Endothelial cell of umbilical vein (primary cell): ENCODE results near the gene CACNA1B. TPM values are rescaled to one million over a fixed set of nuclear protein-coding genes. Genes with fewer than 3 reads are reported as not detected.

Experiments used
- BruUV-seq: library from RNA; stranded (reverse); fragments of 400-500 nt; replicated peaks from 2 replicates; lab custom pipeline; 2021; lab: Mats Ljungman, UMichigan
- CTCF ChIA-PET: fragments of 300-600, 350-600 bp; sonication (Branson Sonifier 250); formaldehyde crosslinking; loops from one replicate; lab custom pipeline; 2021; ENCODE audit warnings: antibody characterized with exemption, inconsistent platforms; lab: Charles Lee
- POLR2A ChIA-PET: fragments of 300-600, 350-600 bp; sonication (Branson Sonifier 250); formaldehyde crosslinking; loops from one replicate; lab custom pipeline; 2021; ENCODE audit warnings: antibody characterized with exemption, inconsistent platforms; lab: Charles Lee
- DNase-seq: peaks from one replicate; pipeline ENCODE4 v3.0.0-alpha.2; 2011; ENCODE audit warnings: low read depth, low spot score
- FAIRE-seq: peaks from 2 replicates; lab custom pipeline; 2011; peaks lifted over from hg19 to GRCh38; lab: Jason Lieb, UNC
- H2AFZ ChIP-seq: 2 replicates; pipeline ENCODE4 v1.6.0; 2012; ENCODE audit warnings: low read depth, low read length, control low read depth, inconsistent platforms
- H3K27ac ChIP-seq: 2 replicates; pipeline ENCODE4 v1.5.1; 2011; ENCODE audit warnings: low read depth, mild to moderate bottlenecking, control low read depth, low read length, moderate library complexity; ENCODE audit not compliant: insufficient read depth
- H3K27me3 ChIP-seq, 2 experiments: 2 replicates each; pipeline versions ENCODE4 v1.6.0 to v1.6.1; 2011; ENCODE audit warnings: low read length in 2 of 2, mixed read lengths in 1 of 2; ENCODE audit not compliant: control insufficient read depth in 2 of 2, insufficient read depth in 2 of 2
- H3K36me3 ChIP-seq, 2 experiments: 2 replicates in 1 of 2; 3 replicates in 1 of 2; pipeline ENCODE4 v1.5.1; 2011; ENCODE audit warnings: low read length in 2 of 2, mild to moderate bottlenecking in 1 of 2, moderate library complexity in 1 of 2; ENCODE audit not compliant: control insufficient read depth in 2 of 2, insufficient read depth in 2 of 2; ENCODE audit errors: extremely low read depth in 1 of 2
- H3K4me1 ChIP-seq: 3 replicates; pipeline ENCODE4 v1.5.1; 2011; ENCODE audit warnings: mild to moderate bottlenecking, low read length; ENCODE audit not compliant: control insufficient read depth, insufficient read depth; ENCODE audit errors: extremely low read depth
- H3K4me2 ChIP-seq: 2 replicates; pipeline ENCODE4 v1.6.1; 2011; ENCODE audit warnings: low read length, control low read depth, mixed read lengths; ENCODE audit not compliant: insufficient read depth
- H3K4me3 ChIP-seq, 3 experiments: fragments of 200-600 bp in 1 of 3; sonication (generic), shearing (Covaris generic) in 1 of 3; replicated peaks in 1 of 3; 2 replicates each; pipeline ENCODE4 v1.5.1; 2011 to 2016; ENCODE audit warnings: control low read depth in 3 of 3, low read length in 3 of 3, mild to moderate bottlenecking in 2 of 3, inconsistent platforms in 1 of 3, low read depth in 1 of 3, moderate library complexity in 1 of 3; ENCODE audit not compliant: insufficient read depth in 1 of 3
- H3K79me2 ChIP-seq: 2 replicates; pipeline ENCODE4 v1.6.0; 2012; ENCODE audit warnings: low read length, inconsistent platforms; ENCODE audit not compliant: control insufficient read depth, insufficient read depth
- H3K9ac ChIP-seq: replicated peaks from 2 replicates; pipeline ENCODE3; 2011; ENCODE audit warnings: low read length, control low read depth; ENCODE audit not compliant: insufficient read depth; ENCODE audit errors: extremely low read depth
- H3K9me1 ChIP-seq: replicated peaks from 3 replicates; pipeline ENCODE4 v1.6.0; 2011; ENCODE audit warnings: mild to moderate bottlenecking, low read length; ENCODE audit not compliant: control insufficient read depth, insufficient read depth; ENCODE audit errors: extremely low read depth
- H3K9me3 ChIP-seq: replicated peaks from 2 replicates; pipeline ENCODE4 v1.5.1; 2012; ENCODE audit warnings: low read length, inconsistent platforms; ENCODE audit not compliant: control insufficient read depth, insufficient read depth
- H4K20me1 ChIP-seq: replicated peaks from 2 replicates; pipeline ENCODE3; 2011; ENCODE audit warnings: mild to moderate bottlenecking, low read length; ENCODE audit not compliant: control insufficient read depth, insufficient read depth; ENCODE audit errors: extremely low read depth
- EZH2 ChIP-seq: IDR thresholded peaks from 2 replicates; pipeline ENCODE4 v1.6.1; 2012; ENCODE audit warnings: borderline replicate concordance, low read depth, mild to moderate bottlenecking, moderate library complexity, low read length, inconsistent platforms; ENCODE audit not compliant: severe bottlenecking
- FOS ChIP-seq: IDR thresholded peaks from 2 replicates; pipeline ENCODE4 v1.6.1; 2011; ENCODE audit warnings: mild to moderate bottlenecking, low read length, moderate library complexity, borderline replicate concordance; ENCODE audit not compliant: insufficient read depth
- GATA2 ChIP-seq: IDR thresholded peaks from 2 replicates; pipeline ENCODE4 v1.7.0; 2011; ENCODE audit warnings: low read depth, mild to moderate bottlenecking, moderate library complexity, mixed read lengths, low read length; ENCODE audit not compliant: insufficient read length, insufficient read depth
- JUN ChIP-seq: IDR thresholded peaks from 2 replicates; pipeline ENCODE4 v1.6.1; 2011; ENCODE audit warnings: borderline replicate concordance, low read depth; ENCODE audit not compliant: insufficient read length, insufficient read depth
- MYC ChIP-seq: IDR thresholded peaks from one replicate; pipeline ENCODE4 v1.6.1; 2011; ENCODE audit warnings: mild to moderate bottlenecking, low read depth, low read length
- POLR2A ChIP-seq: IDR thresholded peaks from 2 replicates; pipeline ENCODE4 v1.6.1; 2012; ENCODE audit warnings: low read depth, mild to moderate bottlenecking, control low read depth, low read length
- POLR2AphosphoS5 ChIP-seq: IDR thresholded peaks from 2 replicates; pipeline ENCODE4 v1.6.1; 2012; ENCODE audit warnings: low read depth, mild to moderate bottlenecking, control low read depth, low read length, moderate library complexity; ENCODE audit not compliant: insufficient read depth
- dilution Hi-C: fragments of 300-500 bp; cut with MboI; formaldehyde crosslinking; loops from one replicate; pipeline ENCODE4 v1.15.0; 2019; ENCODE audit warnings: low sequenced_read_pairs; ENCODE audit not compliant: extremely low pct_ligation_motif_present
- intact Hi-C: fragments of 100-400 bp; cut with micrococcal nuclease; formaldehyde crosslinking; loops from one replicate; pipeline ENCODE4 v1.10.0; 2022
- polyA plus RNA-seq, 4 experiments: library from polyadenylated mRNA; depleted of rRNA in 3 of 4; stranded (reverse) in 3 of 4; unstranded in 1 of 4; fragments of >200 nt; gene quantifications; 2 replicates each; pipeline versions ENCODE4 v1.2.1 to v1.2.3, GENCODE V29; 2011 to 2012; ENCODE audit warnings: missing spikeins in 1 of 4
- total RNA-seq: library from RNA; stranded (reverse); gene quantifications from 2 replicates; pipeline ENCODE4 v1.2.3, GENCODE V29; 2021
- TF ChIP-seq, protein P1 (sequence below), 2 donors: IDR thresholded peaks; 1 replicate in 1 of 2; 2 replicates in 1 of 2; pipeline ENCODE4 v1.5.1; 2011; ENCODE audit warnings: low read length in 2 of 2, mild to moderate bottlenecking in 2 of 2, moderate library complexity in 2 of 2, control low read depth in 1 of 2, inconsistent platforms in 1 of 2, low read depth in 1 of 2; ENCODE audit not compliant: insufficient read depth in 1 of 2; ENCODE audit errors: extremely low read depth in 1 of 2
- TF ChIP-seq, protein P2 (sequence below): IDR thresholded peaks from 2 replicates; pipeline ENCODE4 v1.6.1; 2011; ENCODE audit not compliant: insufficient read depth, insufficient read length

The CACNA1B gene
- total and polyA plus RNA-seq, 2 donors (not counting 3 experiments of a cell fraction or from before 2014, with no cell fraction given), result 0.11 to 0.41 TPM

- Histone ChIP-seq H3K27ac (no peak overlapping the region), H3K79me2 (no peaks in the 10 kb centered on the region), H3K9me3 (no peaks in the 10 kb centered on the region), H3K27me3 (no peaks in the 10 kb centered on the region), H3K4me2 (no peak overlapping the region), H3K4me3 (no peak overlapping the region), H3K36me3 (no peaks in the 10 kb centered on the region), H3K9me1 (no peaks in the 10 kb centered on the region), H2AFZ (no peak overlapping the region), H3K9ac (no peak overlapping the region), H3K4me1 (no peaks in the 10 kb centered on the region), H4K20me1 (no peaks in the 10 kb centered on the region)
- DNase-seq, result no peak
- no TSS peak for BruUV-seq
- TF ChIP-seq GATA2 (no peak), POLR2A (no peak), FOS (no peak), EZH2 (no peak), JUN (no peak), MYC (no peak), POLR2AphosphoS5 (no peak)
- TF ChIP-seq, protein P1, sequence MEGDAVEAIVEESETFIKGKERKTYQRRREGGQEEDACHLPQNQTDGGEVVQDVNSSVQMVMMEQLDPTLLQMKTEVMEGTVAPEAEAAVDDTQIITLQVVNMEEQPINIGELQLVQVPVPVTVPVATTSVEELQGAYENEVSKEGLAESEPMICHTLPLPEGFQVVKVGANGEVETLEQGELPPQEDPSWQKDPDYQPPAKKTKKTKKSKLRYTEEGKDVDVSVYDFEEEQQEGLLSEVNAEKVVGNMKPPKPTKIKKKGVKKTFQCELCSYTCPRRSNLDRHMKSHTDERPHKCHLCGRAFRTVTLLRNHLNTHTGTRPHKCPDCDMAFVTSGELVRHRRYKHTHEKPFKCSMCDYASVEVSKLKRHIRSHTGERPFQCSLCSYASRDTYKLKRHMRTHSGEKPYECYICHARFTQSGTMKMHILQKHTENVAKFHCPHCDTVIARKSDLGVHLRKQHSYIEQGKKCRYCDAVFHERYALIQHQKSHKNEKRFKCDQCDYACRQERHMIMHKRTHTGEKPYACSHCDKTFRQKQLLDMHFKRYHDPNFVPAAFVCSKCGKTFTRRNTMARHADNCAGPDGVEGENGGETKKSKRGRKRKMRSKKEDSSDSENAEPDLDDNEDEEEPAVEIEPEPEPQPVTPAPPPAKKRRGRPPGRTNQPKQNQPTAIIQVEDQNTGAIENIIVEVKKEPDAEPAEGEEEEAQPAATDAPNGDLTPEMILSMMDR (IDR thresholded peaks at IDR 0.05; ENCODE audit: extremely low read depth in 1 of 2, insufficient read depth in 1 of 2, low read depth in 1 of 2, low read length in 2 of 2), result no peak
- TF ChIP-seq, protein P2, sequence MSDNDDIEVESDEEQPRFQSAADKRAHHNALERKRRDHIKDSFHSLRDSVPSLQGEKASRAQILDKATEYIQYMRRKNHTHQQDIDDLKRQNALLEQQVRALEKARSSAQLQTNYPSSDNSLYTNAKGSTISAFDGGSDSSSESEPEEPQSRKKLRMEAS, result no peak
- intact Hi-C loops, result no loop called here
- dilution Hi-C loops, result no loop called here
- ChIA-PET POLR2A (no interaction called here), CTCF (no interaction called here)
- FAIRE-seq, result no peak
These were observed 91.4 kb downstream of the CACNA1B start for GRCh38 chr9:137969008-137969407.
